IMR-90 (cell line): Measurements from ENCODE around the gene ATP8B3. TPM values are rescaled to one million over a fixed set of nuclear protein-coding genes. Genes with fewer than 3 reads are reported as not detected.

ENCODE experiments used
- ATAC-seq: fragments of 200-7000 bp; cut with Tn5 transposase; 2 replicates; pipeline ENCODE4 v1.9.1; 2020; ENCODE audit warnings: low read depth, mild to moderate bottlenecking, moderate library complexity
- BruUV-seq: library from RNA; stranded (reverse); fragments of 400-500 nt; replicated peaks from 2 replicates; lab custom pipeline; 2021; lab: Mats Ljungman, UMichigan
- CTCF ChIA-PET: fragments of 300-600 bp; formaldehyde crosslinking; extraction: SDS; loops from one replicate; lab custom pipeline; 2021; ENCODE audit warnings: antibody characterized with exemption; lab: Yijun Ruan, JAX
- POLR2A ChIA-PET: fragments of 300-600 bp; sonication (Branson Sonifier 250); formaldehyde crosslinking; loops from one replicate; lab custom pipeline; 2022; ENCODE audit warnings: antibody characterized with exemption; ENCODE audit not compliant: unreplicated experiment; lab: Charles Lee
- DNase-seq: peaks from one replicate; pipeline ENCODE4 v3.0.0; 2013
- H2AFZ ChIP-seq: replicated peaks from 2 replicates; pipeline ENCODE3; 2013; ENCODE audit warnings: low read length, mild to moderate bottlenecking; ENCODE audit not compliant: poor library complexity
- H2AK5ac ChIP-seq: 2 replicates; pipeline ENCODE4 v1.6.1; 2013; ENCODE audit warnings: low read depth, low read length, inconsistent platforms
- H2AK9ac ChIP-seq: replicated peaks from 2 replicates; pipeline ENCODE3; 2013; ENCODE audit warnings: mild to moderate bottlenecking, low read depth, low read length, moderate library complexity; ENCODE audit not compliant: poor library complexity
- H2BK120ac ChIP-seq: 2 replicates; pipeline ENCODE4 v1.6.1; 2013; ENCODE audit warnings: low read depth, low read length, inconsistent platforms
- H2BK15ac ChIP-seq: 3 replicates; pipeline ENCODE4 v1.6.1; 2013; ENCODE audit warnings: low read depth, low read length, inconsistent platforms
- H2BK20ac ChIP-seq: 2 replicates; pipeline ENCODE4 v1.6.1; 2013; ENCODE audit warnings: low read depth, mild to moderate bottlenecking, inconsistent platforms, low read length, moderate library complexity
- H2BK5ac ChIP-seq: 2 replicates; pipeline ENCODE4 v1.6.1; 2013; ENCODE audit warnings: mild to moderate bottlenecking, low read depth, low read length, inconsistent platforms; ENCODE audit not compliant: poor library complexity, severe bottlenecking
- H3K14ac ChIP-seq: replicated peaks from 2 replicates; pipeline ENCODE4 v1.6.1; 2013; ENCODE audit warnings: low read depth, low read length, inconsistent platforms
- H3K18ac ChIP-seq: 2 replicates; pipeline ENCODE4 v1.6.1; 2013; ENCODE audit warnings: low read depth, low read length, control low read depth
- H3K23ac ChIP-seq: 2 replicates; pipeline ENCODE4 v1.6.1; 2013; ENCODE audit warnings: low read depth, low read length, inconsistent platforms
- H3K27ac ChIP-seq: 2 replicates; pipeline ENCODE4 v1.5.1; 2013; ENCODE audit warnings: mild to moderate bottlenecking, control low read depth, low read length; ENCODE audit not compliant: insufficient read depth
- H3K27me3 ChIP-seq: 2 replicates; pipeline ENCODE4 v1.6.1; 2013; ENCODE audit warnings: low read length; ENCODE audit not compliant: control insufficient read depth, insufficient read depth
- H3K36me3 ChIP-seq: 2 replicates; pipeline ENCODE4 v1.6.1; 2013; ENCODE audit warnings: low read length, mixed read lengths; ENCODE audit not compliant: control insufficient read depth, insufficient read depth
- H3K4ac ChIP-seq: 2 replicates; pipeline ENCODE4 v1.6.1; 2013; ENCODE audit warnings: low read depth, low read length, inconsistent platforms
- H3K4me1 ChIP-seq: 2 replicates; pipeline ENCODE4 v1.6.1; 2013; ENCODE audit warnings: low read length, mixed read lengths; ENCODE audit not compliant: control insufficient read depth, insufficient read depth
- H3K4me2 ChIP-seq: 2 replicates; pipeline ENCODE4 v1.6.1; 2013; ENCODE audit warnings: low read depth, mild to moderate bottlenecking, control low read depth, low read length, moderate library complexity
- H3K4me3 ChIP-seq: 2 replicates; pipeline ENCODE4 v1.5.1; 2013; ENCODE audit warnings: low read depth, mild to moderate bottlenecking, control low read depth, low read length, moderate library complexity; ENCODE audit not compliant: insufficient read depth
- H3K56ac ChIP-seq: 2 replicates; pipeline ENCODE4 v1.6.1; 2013; ENCODE audit warnings: low read length, inconsistent platforms; ENCODE audit not compliant: insufficient read depth; ENCODE audit errors: extremely low read depth
- H3K79me1 ChIP-seq, 2 experiments: 2 replicates each; pipeline ENCODE4 v1.6.1; 2013; ENCODE audit warnings: low read length in 2 of 2, inconsistent platforms in 1 of 2, low read depth in 1 of 2
- H3K9ac ChIP-seq: 2 replicates; pipeline ENCODE4 v1.6.1; 2013; ENCODE audit warnings: low read depth, low read length, control low read depth
- H3K9me1 ChIP-seq: 2 replicates; pipeline ENCODE4 v1.6.1; 2013; ENCODE audit warnings: low read length, inconsistent platforms; ENCODE audit not compliant: insufficient read depth
- H3K9me3 ChIP-seq: 2 replicates; pipeline ENCODE4 v1.6.1; 2013; ENCODE audit warnings: low read length; ENCODE audit not compliant: control insufficient read depth, insufficient read depth
- H4K20me1 ChIP-seq: 2 replicates; pipeline ENCODE4 v1.6.1; 2013; ENCODE audit warnings: low read length, inconsistent platforms; ENCODE audit not compliant: insufficient read depth
- H4K5ac ChIP-seq: 2 replicates; pipeline ENCODE4 v1.6.1; 2013; ENCODE audit warnings: mild to moderate bottlenecking, low read depth, low read length, control low read depth
- H4K8ac ChIP-seq, 2 experiments: 2 replicates each; pipeline ENCODE4 v1.6.1; 2013; ENCODE audit warnings: low read depth in 2 of 2, low read length in 2 of 2, control low read depth in 1 of 2, inconsistent platforms in 1 of 2
- H4K91ac ChIP-seq: 2 replicates; pipeline ENCODE4 v1.6.1; 2013; ENCODE audit warnings: low read depth, low read length, inconsistent platforms; ENCODE audit not compliant: insufficient read depth
- CEBPB ChIP-seq: IDR thresholded peaks from 2 replicates; pipeline ENCODE4 v1.6.1; 2012; ENCODE audit warnings: low read depth, low read length, improper control_type of control experiment
- CHD1 ChIP-seq: IDR thresholded peaks from 2 replicates; pipeline ENCODE4 v1.6.1; 2012; ENCODE audit warnings: low read depth, low read length, improper control_type of control experiment
- MXI1 ChIP-seq: IDR thresholded peaks from 2 replicates; pipeline ENCODE4 v1.6.1; 2012; ENCODE audit warnings: low read depth, mild to moderate bottlenecking, low read length, moderate library complexity, borderline replicate concordance
- RAD21 ChIP-seq: IDR thresholded peaks from 2 replicates; pipeline ENCODE4 v1.6.1; 2012; ENCODE audit warnings: low read length, improper control_type of control experiment
- SMC3 ChIP-seq: fragments of 150-350 bp; IDR thresholded peaks from 2 replicates; pipeline ENCODE4 v1.6.1; 2016; ENCODE audit warnings: low read depth, mild to moderate bottlenecking, antibody characterized with exemption, low read length, moderate library complexity
- USF2 ChIP-seq: fragments of 150-350 bp; IDR thresholded peaks from 2 replicates; pipeline ENCODE4 v1.6.1; 2017; ENCODE audit warnings: mild to moderate bottlenecking, antibody characterized with exemption, low read length, low read depth
- WGBS, 2 experiments: methylation state at CpG; one replicate each; pipeline versions ENCODE4 v1.1.5 to v1.1.7; 2013; ENCODE audit warnings: missing lambda C conversion rate in 2 of 2; ENCODE audit not compliant: insufficient read length in 1 of 2; ENCODE audit errors: extremely low coverage in 2 of 2; 5-methylcytosine and 5-hydroxymethylcytosine counted together
- dilution Hi-C: fragments of 300-500 bp; cut with HindIII; formaldehyde crosslinking; loops from one replicate; pipeline ENCODE4 v1.14.3; 2018; ENCODE audit warnings: low sequenced_read_pairs; ENCODE audit not compliant: unreplicated experiment
- in situ Hi-C: fragments of 300-500 bp; cut with MboI; formaldehyde crosslinking; loops from 3 replicates; pipeline ENCODE4 v1.14.3; 2019; ENCODE audit warnings: low sequenced_read_pairs, inconsistent platforms, mixed read lengths
- intact Hi-C: fragments of 100-400 bp; cut with micrococcal nuclease; formaldehyde crosslinking; loops from 2 replicates; pipeline ENCODE4 v1.10.0; 2022
- polyA plus RNA-seq, 3 experiments: library from polyadenylated mRNA; depleted of rRNA; stranded (reverse); fragments of >200 nt; gene quantifications; 2 replicates each; pipeline ENCODE4 v1.2.3, GENCODE V29; 2012; ENCODE audit warnings: low replicate concordance in 1 of 3
- total RNA-seq: library from RNA; depleted of rRNA; stranded (reverse); fragments of >200 nt; gene quantifications from 2 replicates; pipeline ENCODE4 v1.2.3, GENCODE V29; 2012

The ATP8B3 gene
- total and polyA plus RNA-seq, 2 of the 4 experiments (the other 2 are of a cell fraction), result 1.6 to 8.1 TPM

- H2AFZ ChIP-seq, result peak overlapping the region; percentile 28
- H2BK5ac ChIP-seq, result no peak overlapping the region
- no peak overlapping the region for H4K5ac ChIP-seq
- no peak overlapping the region for H4K91ac ChIP-seq
- no peaks in the 10 kb centered on the region for H3K79me1 ChIP-seq
- H3K9ac ChIP-seq, result no peak overlapping the region
- ATAC-seq, result no peak
- H3K56ac ChIP-seq, result no peak overlapping the region
- H2AK9ac ChIP-seq, result no peak overlapping the region
- H3K14ac ChIP-seq, result no peak overlapping the region
- H3K4me1 ChIP-seq, result peaks cover 12% of the 10 kb centered on the region
- H3K9me1 ChIP-seq, result peaks cover 6% of the 10 kb centered on the region
- H3K23ac ChIP-seq, result no peak overlapping the region
- H3K18ac ChIP-seq, result no peak overlapping the region
- dilution Hi-C loops, result no loop called here
- no peaks in the 10 kb centered on the region for H3K9me3 ChIP-seq
- no peak overlapping the region for H2BK15ac ChIP-seq
- H3K4ac ChIP-seq, result no peak overlapping the region
- CTCF ChIA-PET, result no interaction called here
- no peak overlapping the region for H2AK5ac ChIP-seq
- no CpG with 5 or more reads among the region's 14 CpGs for WGBS, 2 experiments
- BruUV-seq, result no TSS peak
- no peak overlapping the region for H2BK20ac ChIP-seq
- no peak overlapping the region for H3K4me3 ChIP-seq
- no peak overlapping the region for H3K4me2 ChIP-seq
- POLR2A ChIA-PET, result interaction anchor here (0.7 kb wide), 1 partner anchor 35 kb away, joined by 4 read pairs; no protein-coding TSS in a partner anchor
- no peak overlapping the region for H2BK120ac ChIP-seq
- intact Hi-C loops, result no loop called here
- peaks cover 6% of the 10 kb centered on the region for H4K20me1 ChIP-seq
- no peak for DNase-seq
- TF ChIP-seq SMC3 (no peak), MXI1 (no peak), CEBPB (no peak), RAD21 (no peak), USF2 (no peak), CHD1 (no peak)
- in situ Hi-C loops, result no loop called here
- H4K8ac ChIP-seq, result no peak overlapping the region
- H3K36me3 ChIP-seq, result no peaks in the 10 kb centered on the region
- H3K27ac ChIP-seq, result no peak overlapping the region
- peaks cover 74% of the 10 kb centered on the region for H3K27me3 ChIP-seq
Measured at GRCh38 chr19:1750343-1751021, 61.6 kb downstream of the ATP8B3 start.
